ENCODE results near the gene PTGDR2. TPM values are rescaled to one million over a fixed set of nuclear protein-coding genes. Genes with fewer than 3 reads are reported as not detected.

The PTGDR2 gene
- total and polyA plus RNA-seq, 4 donors, result 0.13 to 0.23 (median 0.17) TPM

DNA sequence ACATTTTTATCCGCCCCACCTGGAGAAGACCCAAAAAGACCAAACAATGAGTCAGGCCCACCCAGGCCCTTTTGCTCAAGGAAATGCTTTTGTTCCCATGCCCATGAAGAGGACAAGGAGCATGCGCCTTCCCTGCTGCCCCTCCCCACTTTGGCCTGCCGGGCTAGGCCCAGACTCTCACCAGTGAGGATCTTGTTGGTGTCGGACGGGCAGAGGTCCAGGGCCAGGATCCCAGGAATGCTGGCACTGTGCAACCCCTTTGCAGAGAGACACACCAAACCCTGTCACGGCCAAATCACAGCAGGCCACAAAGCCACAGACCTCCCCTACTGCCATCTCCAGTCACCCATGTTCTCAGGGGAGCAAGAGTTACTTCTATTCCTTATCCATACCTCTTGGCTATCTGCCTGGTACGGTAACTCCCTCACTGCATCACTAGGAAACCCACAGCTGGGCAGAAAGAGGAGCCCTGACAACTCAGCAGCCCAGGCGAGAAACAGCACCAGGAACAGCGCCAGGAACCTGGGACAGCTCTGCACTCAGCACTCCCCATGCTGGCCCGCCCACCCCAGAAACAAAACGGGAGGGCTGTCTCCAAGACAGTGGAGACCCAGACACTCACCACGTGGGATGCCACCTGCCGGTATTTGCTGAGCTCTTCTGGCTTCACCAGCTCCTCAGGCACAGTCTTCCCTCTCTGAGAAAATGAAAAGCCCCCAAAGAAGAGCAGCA lies 45.1 kb upstream of the PTGDR2 start:
- H3K36me3 ChIP-seq (ENCODE audit: control insufficient read depth in 4 of 4, insufficient read depth in 4 of 4, low read length in 4 of 4), result peaks cover 48 to 55% (median 52%) of the 10 kb centered on the region in 4 donors
- no peak overlapping the region for H3K9ac ChIP-seq (ENCODE audit: insufficient read depth in 1 of 2, low read length in 2 of 2)
- H3K9me3 ChIP-seq (ENCODE audit: control insufficient read depth in 4 of 4, insufficient read depth in 3 of 4, low read length in 3 of 4), result no peaks in the 10 kb centered on the region
- no peaks in the 10 kb centered on the region for H3K27me3 ChIP-seq (ENCODE audit: control insufficient read depth in 3 of 3, insufficient read depth in 3 of 3, low read length in 2 of 3)
- no peak for ATAC-seq (ENCODE audit: insufficient read depth, low FRiP score)
- no peak for DNase-seq
- no peak overlapping the region for H3K27ac ChIP-seq (ENCODE audit: low read depth in 1 of 2, low read length in 1 of 2)
- H3K4me3 ChIP-seq, result no peak overlapping the region
- TF ChIP-seq, protein P1, sequence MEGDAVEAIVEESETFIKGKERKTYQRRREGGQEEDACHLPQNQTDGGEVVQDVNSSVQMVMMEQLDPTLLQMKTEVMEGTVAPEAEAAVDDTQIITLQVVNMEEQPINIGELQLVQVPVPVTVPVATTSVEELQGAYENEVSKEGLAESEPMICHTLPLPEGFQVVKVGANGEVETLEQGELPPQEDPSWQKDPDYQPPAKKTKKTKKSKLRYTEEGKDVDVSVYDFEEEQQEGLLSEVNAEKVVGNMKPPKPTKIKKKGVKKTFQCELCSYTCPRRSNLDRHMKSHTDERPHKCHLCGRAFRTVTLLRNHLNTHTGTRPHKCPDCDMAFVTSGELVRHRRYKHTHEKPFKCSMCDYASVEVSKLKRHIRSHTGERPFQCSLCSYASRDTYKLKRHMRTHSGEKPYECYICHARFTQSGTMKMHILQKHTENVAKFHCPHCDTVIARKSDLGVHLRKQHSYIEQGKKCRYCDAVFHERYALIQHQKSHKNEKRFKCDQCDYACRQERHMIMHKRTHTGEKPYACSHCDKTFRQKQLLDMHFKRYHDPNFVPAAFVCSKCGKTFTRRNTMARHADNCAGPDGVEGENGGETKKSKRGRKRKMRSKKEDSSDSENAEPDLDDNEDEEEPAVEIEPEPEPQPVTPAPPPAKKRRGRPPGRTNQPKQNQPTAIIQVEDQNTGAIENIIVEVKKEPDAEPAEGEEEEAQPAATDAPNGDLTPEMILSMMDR (IDR thresholded peaks at IDR 0.05; ENCODE audit: control extremely low read depth, extremely low read depth), result no peak
- WGBS, 2 donors, result 88 to 91% methylated on average over 13 of the region's 13 CpGs
- peaks cover 4 to 14% (median 9%) of the 10 kb centered on the region in 5 donors for H3K4me1 ChIP-seq (ENCODE audit: control insufficient read depth in 5 of 5, insufficient read depth in 5 of 5, low read length in 5 of 5)

DNA sequence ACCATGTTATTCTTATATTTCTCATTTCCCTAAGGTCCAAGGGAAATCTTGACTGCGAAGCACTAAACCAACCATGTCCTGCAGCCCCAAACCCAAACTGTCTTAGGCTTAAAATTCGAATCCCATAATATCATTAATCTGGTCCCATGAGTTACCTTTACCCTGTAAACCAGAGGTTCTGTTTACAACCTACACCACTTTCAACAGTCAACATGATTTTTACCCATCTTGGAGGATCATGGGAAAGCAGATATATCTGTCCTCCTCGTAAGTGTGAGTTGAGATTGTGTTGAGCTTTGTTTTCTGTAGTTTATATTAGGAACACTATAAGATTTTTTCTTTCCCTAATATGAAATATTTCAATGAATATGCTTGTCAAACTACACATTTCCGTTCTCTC lies 44.2 kb upstream of the PTGDR2 start:
- no peak overlapping the region for H3K27ac ChIP-seq (ENCODE audit: low read depth in 1 of 2, low read length in 1 of 2)
- no peak overlapping the region for H3K9ac ChIP-seq (ENCODE audit: insufficient read depth in 1 of 2, low read length in 2 of 2)
- TF ChIP-seq, protein P1 (IDR thresholded peaks at IDR 0.05; ENCODE audit: control extremely low read depth, extremely low read depth), result no peak
- H3K4me3 ChIP-seq, result no peak overlapping the region
- no peak for ATAC-seq (ENCODE audit: insufficient read depth, low FRiP score)
- H3K4me1 ChIP-seq (ENCODE audit: control insufficient read depth in 5 of 5, insufficient read depth in 5 of 5, low read length in 5 of 5), result peaks cover under 1 to 6% (median 2%) of the 10 kb centered on the region in 5 donors
- no peaks in the 10 kb centered on the region for H3K9me3 ChIP-seq (ENCODE audit: control insufficient read depth in 4 of 4, insufficient read depth in 3 of 4, low read length in 3 of 4)
- DNase-seq, result no peak
- WGBS, 2 donors, result 73 to 79% methylated on average over 4 of the region's 4 CpGs
- no peaks in the 10 kb centered on the region for H3K27me3 ChIP-seq (ENCODE audit: control insufficient read depth in 3 of 3, insufficient read depth in 3 of 3, low read length in 2 of 3)
- H3K36me3 ChIP-seq (ENCODE audit: control insufficient read depth in 4 of 4, insufficient read depth in 4 of 4, low read length in 4 of 4), result peaks cover 55 to 60% (median 57%) of the 10 kb centered on the region in 4 donors

DNA sequence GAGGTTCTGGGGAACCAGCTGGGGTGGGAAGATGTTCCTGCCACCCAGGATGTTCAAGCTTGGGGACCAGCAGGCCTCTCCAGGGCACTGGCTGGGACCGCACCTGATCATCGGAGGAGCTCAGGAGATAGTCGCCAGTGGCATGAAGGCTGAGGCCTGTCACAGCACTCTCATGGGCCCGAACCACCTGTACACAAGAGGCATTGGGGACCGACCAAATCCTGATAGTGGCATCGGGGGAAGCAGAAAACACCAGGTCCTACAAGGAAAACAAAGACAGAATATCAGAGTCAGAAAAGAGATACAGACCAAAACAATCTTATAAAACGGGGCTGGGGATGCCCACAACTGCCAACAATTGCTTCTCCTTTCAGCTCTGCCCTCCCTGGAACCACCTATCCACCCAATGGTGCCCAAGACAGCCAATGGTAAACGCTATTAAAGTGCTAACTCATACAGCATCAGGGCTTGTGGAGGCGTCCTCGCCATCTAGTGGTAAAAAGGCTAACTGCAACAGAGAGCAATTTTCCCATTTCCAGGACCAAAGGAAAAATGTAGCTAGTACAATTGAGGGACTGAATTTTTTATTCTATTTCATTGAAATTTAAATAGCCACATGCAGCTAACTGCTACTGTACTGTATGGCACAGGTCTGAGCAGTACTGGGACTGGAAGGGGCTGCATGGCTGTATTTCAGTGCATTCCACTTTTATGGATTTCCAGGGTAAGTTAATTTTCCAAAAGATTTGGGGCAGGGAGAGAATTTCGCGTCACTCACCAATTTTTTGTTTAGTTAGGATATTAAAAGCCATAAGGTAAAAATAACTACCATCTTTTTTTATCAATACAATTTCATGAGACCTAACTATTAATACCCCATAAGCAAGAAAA lies 43.5 kb upstream of the PTGDR2 start:
- DNase-seq, result peak; percentile 49 to 71 (median 62)
- H3K9me3 ChIP-seq (ENCODE audit: control insufficient read depth in 4 of 4, insufficient read depth in 3 of 4, low read length in 3 of 4), result no peaks in the 10 kb centered on the region
- no peak overlapping the region for H3K9ac ChIP-seq (ENCODE audit: insufficient read depth in 1 of 2, low read length in 2 of 2)
- peak; percentile 60 for ATAC-seq (ENCODE audit: insufficient read depth, low FRiP score)
- no peak overlapping the region for H3K4me3 ChIP-seq
- 62 to 65% methylated on average over 12 of the region's 12 CpGs for WGBS, 2 donors
- no peaks in the 10 kb centered on the region for H3K4me1 ChIP-seq (ENCODE audit: control insufficient read depth in 5 of 5, insufficient read depth in 5 of 5, low read length in 5 of 5)
- TF ChIP-seq, protein P1 (IDR thresholded peaks at IDR 0.05; ENCODE audit: control extremely low read depth, extremely low read depth), result peak; percentile 91
- H3K27me3 ChIP-seq (ENCODE audit: control insufficient read depth in 3 of 3, insufficient read depth in 3 of 3, low read length in 2 of 3), result no peaks in the 10 kb centered on the region
- peaks cover 57 to 63% (median 60%) of the 10 kb centered on the region in 4 donors for H3K36me3 ChIP-seq (ENCODE audit: control insufficient read depth in 4 of 4, insufficient read depth in 4 of 4, low read length in 4 of 4)
- H3K27ac ChIP-seq (ENCODE audit: low read depth in 1 of 2, low read length in 1 of 2), result no peak overlapping the region
